AG04450 (cell line): ENCODE data around the gene TTR. TPM values are rescaled to one million over a fixed set of nuclear protein-coding genes. Genes with fewer than 3 reads are reported as not detected.

Experiments
- CTCF ChIA-PET: fragments of 300-600, 350-600 bp; formaldehyde crosslinking; extraction: SDS; loops from one replicate; lab custom pipeline; 2022; ENCODE audit warnings: antibody characterized with exemption, inconsistent platforms; lab: Charles Lee
- POLR2A ChIA-PET: fragments of 350-600 bp; formaldehyde crosslinking; extraction: SDS; loops from one replicate; lab custom pipeline; 2021; ENCODE audit warnings: antibody characterized with exemption, inconsistent platforms; lab: Yijun Ruan, JAX
- DNase-seq: peaks from one replicate; pipeline ENCODE4 v3.0.0-alpha.2; 2011; ENCODE audit warnings: low read depth, low spot score
- H3K27ac ChIP-seq: one replicate; pipeline ENCODE4 v1.5.1; 2012; ENCODE audit warnings: low read depth, low read length, control low read depth
- H3K27me3 ChIP-seq: one replicate; pipeline ENCODE4 v1.6.0; 2012; ENCODE audit warnings: low read length; ENCODE audit not compliant: control insufficient read depth, insufficient read depth
- H3K4me3 ChIP-seq: 2 replicates; pipeline ENCODE4 v1.5.1; 2011; ENCODE audit warnings: mild to moderate bottlenecking, low read depth, low read length, control low read depth
- H3K9me3 ChIP-seq: 2 replicates; pipeline ENCODE4 v1.5.1; 2012; ENCODE audit warnings: low read length; ENCODE audit not compliant: control insufficient read depth, insufficient read depth
- CTCF ChIP-seq: IDR thresholded peaks from 2 replicates; pipeline ENCODE4 v1.5.1; 2011; ENCODE audit warnings: low read depth, low read length, control low read depth, inconsistent platforms
- polyA plus RNA-seq: library from polyadenylated mRNA; depleted of rRNA; stranded (reverse); fragments of >200 nt; gene quantifications from 2 replicates; pipeline ENCODE4 v1.2.3, GENCODE V29; 2011

TTR gene
- polyA plus RNA-seq, 1 experiment: not detected

- no peaks in the 10 kb centered on the region for H3K27me3 ChIP-seq
- H3K27ac ChIP-seq: no peak overlapping the region
- DNase-seq: no peak
- H3K4me3 ChIP-seq: no peak overlapping the region
- H3K9me3 ChIP-seq: no peaks in the 10 kb centered on the region; the same call in 1 of the 2 replicates
- ChIA-PET CTCF (no interaction called here), POLR2A (no interaction called here)
- no peak for TF ChIP-seq CTCF
These were observed 19.3 kb upstream of the TTR start for GRCh38 chr18:31572368-31572767.

DNA sequence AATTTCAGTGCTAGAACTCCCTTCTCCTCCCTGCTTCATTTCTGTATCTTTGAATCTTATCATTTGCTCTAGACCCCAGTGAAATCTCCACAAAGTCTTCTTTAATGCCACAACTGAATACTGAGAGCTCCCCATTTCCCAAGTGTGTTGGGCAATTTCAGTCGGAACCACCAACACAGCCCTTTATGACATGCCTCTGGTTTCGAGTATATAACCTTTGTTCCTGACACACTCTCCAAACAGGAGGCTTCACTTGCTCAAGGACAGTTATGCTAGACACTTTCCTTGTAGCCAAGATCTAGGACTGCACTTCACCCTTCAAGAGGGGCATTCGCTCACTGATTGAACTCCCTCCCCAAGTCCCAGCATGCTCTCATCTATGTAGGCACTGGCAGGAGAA, 18.6 kb upstream of the TTR start:
- no peaks in the 10 kb centered on the region; the same call in 1 of the 2 replicates for H3K9me3 ChIP-seq
- DNase-seq: no peak
- no peak overlapping the region for H3K4me3 ChIP-seq
- no peak for TF ChIP-seq CTCF
- POLR2A ChIA-PET: no interaction called here
- no peaks in the 10 kb centered on the region for H3K27me3 ChIP-seq
- CTCF ChIA-PET: interaction anchor here (1.0 kb wide), 1 partner anchor 17 kb away, joined by 3 read pairs; no protein-coding TSS in a partner anchor
- no peak overlapping the region for H3K27ac ChIP-seq

DNA sequence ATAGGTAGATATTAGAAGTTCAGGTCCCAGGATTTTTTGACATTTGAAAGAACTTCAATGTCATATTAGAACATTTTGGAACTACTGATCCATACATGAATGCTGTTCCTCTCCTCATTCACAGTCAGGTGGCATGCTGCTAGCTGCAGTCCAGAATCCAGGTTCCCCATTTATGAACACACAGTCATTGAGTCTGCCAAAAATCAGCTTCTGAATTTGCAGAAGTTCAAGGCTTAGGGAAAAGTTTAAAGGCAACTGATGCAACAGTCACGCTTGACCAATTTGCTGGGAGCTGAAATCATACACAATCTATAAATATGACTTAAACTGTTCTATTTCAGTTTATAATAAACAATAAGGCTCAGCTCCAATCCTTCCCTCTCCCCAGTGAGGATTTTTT, 17.3 kb upstream of the TTR start:
- no peak for TF ChIP-seq CTCF
- no peaks in the 10 kb centered on the region; the same call in 1 of the 2 replicates for H3K9me3 ChIP-seq
- H3K27ac ChIP-seq: no peak overlapping the region
- ChIA-PET CTCF (no interaction called here), POLR2A (no interaction called here)
- no peak for DNase-seq
- no peaks in the 10 kb centered on the region for H3K27me3 ChIP-seq
- no peak overlapping the region for H3K4me3 ChIP-seq

DNA sequence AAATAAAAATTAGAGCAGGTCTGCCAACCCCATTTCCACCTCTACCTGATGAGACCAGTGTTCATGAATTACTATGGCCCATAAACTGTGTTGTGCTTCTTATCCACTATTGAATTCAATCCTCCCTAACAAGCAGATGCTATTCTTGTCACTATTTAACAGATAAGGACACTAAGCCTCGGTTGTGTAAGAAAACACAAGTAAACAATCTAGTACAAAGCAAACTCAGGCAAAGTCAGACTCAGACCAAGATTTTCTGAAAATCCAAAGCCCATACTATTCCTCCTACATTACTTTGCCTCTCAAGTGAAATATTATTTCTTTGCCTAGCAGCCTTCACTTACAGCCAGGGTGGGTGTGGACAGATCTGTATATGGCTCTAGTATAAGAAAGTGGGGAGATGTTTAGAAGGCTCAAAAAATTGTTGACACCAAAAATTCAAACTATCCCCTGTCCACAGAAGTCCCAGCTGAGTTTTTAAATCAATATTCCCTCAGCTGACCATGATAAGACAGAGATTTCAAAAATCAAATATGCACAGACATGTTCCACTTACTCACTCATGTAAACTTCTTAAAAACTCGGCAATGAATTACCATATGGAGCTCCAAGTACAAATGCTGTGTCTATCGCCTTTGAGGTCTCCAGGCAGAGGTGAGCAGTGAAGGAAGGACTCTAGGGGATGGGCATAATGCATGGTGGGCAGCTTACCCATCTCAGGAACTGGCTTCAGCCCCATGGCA, 16.0 kb upstream of the TTR start:
- POLR2A ChIA-PET: no interaction called here
- CTCF ChIA-PET: no interaction called here
- H3K9me3 ChIP-seq: no peaks in the 10 kb centered on the region; the same call in 1 of the 2 replicates

More for the DNA sequence above, 16.0 kb upstream of the TTR start:
- Histone ChIP-seq H3K4me3 (no peak overlapping the region), H3K27ac (no peak overlapping the region), H3K27me3 (no peaks in the 10 kb centered on the region)
- no peak for TF ChIP-seq CTCF
- DNase-seq: no peak
